Omental fat pad (tissue), 4 donors: ENCODE measurements around the gene MANF. TPM values are rescaled to one million over a fixed set of nuclear protein-coding genes. Genes with fewer than 3 reads are reported as not detected.

Source experiments
- ATAC-seq: fragments of 150-250 bp; one replicate; pipeline ENCODE4 v1.9.1; 2016; ENCODE audit warnings: mild to moderate bottlenecking, moderate library complexity; ENCODE audit not compliant: low FRiP score
- DNase-seq: peaks from one replicate; pipeline ENCODE4 v3.0.0-alpha.2; 2019; ENCODE audit warnings: low spot score
- total RNA-seq, 4 donors: library from RNA; depleted of rRNA; stranded (reverse); fragments of >200 nt; gene quantifications; one replicate each; pipeline ENCODE4 v1.1.0, GENCODE V29; 2016
- TF ChIP-seq, protein P1 (sequence below), 3 donors: fragments of 450-650 bp; IDR thresholded peaks; one replicate each; pipeline ENCODE4 v1.5.1; 2016 to 2017; ENCODE audit warnings: antibody characterized with exemption in 3 of 3, mild to moderate bottlenecking in 3 of 3, moderate library complexity in 2 of 3

MANF gene
- total RNA-seq, 4 donors from 2014 or later, result 27.0 to 54.7 (median 39.4) TPM

DNA sequence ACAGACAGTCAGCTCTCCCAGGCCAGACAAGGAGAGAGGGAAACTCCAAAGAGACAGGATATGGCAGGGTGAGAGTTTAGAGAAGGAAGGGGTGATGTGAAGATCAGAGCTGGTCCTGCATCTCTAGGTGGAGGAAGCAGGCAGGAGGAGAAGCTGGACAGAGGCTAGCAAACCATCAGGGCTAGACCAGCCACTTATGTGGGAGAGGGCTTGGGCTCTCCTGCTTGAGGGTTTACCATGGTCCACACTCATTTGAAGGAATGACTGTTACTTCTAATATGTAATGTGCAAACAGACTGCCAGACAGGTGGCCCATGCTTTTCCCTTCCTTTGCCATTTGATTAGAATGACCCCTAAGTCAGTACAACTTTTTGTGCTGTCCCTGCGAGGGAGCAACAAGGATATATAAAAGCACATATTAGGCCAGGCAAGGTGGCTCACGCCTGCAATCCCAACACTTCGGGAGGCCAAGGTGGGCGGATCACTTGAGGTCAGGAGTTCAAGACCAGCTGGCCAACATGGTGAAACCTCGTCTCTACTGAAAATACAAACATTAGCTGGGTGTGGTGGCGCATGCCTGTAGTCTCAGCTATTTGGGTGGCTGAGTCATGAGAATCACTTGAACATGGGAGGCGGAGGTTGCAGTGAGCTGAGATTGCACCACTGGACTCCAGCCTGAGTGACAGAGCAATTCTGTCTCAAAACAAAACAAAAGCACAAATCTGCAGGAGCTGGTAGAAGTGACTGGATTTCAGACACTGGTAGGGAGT is 41.0 kb upstream of the MANF start:
- no peak for DNase-seq
- ATAC-seq, result no peak
- TF ChIP-seq, protein P1, sequence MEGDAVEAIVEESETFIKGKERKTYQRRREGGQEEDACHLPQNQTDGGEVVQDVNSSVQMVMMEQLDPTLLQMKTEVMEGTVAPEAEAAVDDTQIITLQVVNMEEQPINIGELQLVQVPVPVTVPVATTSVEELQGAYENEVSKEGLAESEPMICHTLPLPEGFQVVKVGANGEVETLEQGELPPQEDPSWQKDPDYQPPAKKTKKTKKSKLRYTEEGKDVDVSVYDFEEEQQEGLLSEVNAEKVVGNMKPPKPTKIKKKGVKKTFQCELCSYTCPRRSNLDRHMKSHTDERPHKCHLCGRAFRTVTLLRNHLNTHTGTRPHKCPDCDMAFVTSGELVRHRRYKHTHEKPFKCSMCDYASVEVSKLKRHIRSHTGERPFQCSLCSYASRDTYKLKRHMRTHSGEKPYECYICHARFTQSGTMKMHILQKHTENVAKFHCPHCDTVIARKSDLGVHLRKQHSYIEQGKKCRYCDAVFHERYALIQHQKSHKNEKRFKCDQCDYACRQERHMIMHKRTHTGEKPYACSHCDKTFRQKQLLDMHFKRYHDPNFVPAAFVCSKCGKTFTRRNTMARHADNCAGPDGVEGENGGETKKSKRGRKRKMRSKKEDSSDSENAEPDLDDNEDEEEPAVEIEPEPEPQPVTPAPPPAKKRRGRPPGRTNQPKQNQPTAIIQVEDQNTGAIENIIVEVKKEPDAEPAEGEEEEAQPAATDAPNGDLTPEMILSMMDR (IDR thresholded peaks at IDR 0.05), result no peak

DNA sequence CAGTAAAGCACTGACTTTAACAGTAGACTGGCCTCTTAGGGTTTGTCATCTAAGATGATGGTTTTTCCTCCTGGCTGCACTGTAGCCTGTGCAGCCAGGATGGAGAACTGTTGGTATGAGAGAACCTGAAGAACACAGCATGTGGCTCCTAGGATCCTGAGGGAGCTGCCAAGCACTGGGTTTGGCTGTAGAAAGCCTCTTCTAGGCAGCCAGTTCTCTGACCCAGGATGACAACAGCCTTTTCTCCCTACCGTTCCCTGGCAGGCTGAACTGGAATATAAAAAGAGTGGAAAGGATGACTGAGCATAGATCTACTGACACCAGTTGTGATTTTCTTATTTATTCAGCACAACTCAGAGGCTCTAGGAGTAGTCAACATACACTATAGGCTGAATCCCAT is 34.3 kb upstream of the MANF start:
- TF ChIP-seq, protein P1 (IDR thresholded peaks at IDR 0.05), result no peak
- DNase-seq (no peak), ATAC-seq (no peak)

DNA sequence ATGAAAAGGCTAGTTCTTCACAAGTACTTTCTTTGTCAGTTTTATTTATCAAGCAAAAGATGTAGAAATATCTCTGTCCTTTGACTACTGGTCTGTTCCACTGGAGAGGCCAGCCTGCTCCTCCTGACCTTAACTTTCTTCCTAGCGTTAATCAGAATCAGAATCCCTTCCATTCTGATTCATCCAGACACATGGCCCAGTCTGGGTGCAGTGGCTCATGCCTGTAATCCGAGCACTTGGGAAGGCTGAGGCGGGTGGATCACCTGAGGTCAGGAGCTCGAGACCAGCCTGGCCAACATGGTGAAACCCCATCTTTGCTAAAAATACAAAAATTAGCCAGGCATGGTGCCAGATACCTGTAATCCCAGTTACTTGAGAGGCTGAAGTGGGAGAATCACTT is 32.0 kb upstream of the MANF start:
- DNase-seq, result no peak
- ATAC-seq, result no peak
- TF ChIP-seq, protein P1 (IDR thresholded peaks at IDR 0.05), result no peak

DNA sequence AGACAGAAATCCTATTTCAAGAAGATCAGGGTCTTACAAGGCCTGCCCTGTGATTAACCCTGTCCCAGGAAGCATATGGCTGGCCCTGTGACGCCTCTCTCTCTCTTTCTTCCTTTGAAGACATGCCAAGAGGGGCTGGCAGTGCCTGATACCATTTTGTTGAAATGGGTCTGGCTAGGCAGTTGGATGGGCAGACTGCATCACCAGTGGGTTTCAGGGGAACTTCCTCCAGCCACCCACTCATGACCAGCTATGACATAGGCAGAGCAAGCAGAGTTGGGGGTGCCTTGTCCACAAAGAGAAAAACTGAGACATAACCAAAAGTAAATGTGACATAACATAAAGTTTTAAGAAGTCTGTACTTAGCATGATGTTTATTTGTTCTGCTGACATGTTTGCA is 31.4 kb upstream of the MANF start:
- DNase-seq (no peak), ATAC-seq (no peak)
- TF ChIP-seq, protein P1 (IDR thresholded peaks at IDR 0.05), result no peak

DNA sequence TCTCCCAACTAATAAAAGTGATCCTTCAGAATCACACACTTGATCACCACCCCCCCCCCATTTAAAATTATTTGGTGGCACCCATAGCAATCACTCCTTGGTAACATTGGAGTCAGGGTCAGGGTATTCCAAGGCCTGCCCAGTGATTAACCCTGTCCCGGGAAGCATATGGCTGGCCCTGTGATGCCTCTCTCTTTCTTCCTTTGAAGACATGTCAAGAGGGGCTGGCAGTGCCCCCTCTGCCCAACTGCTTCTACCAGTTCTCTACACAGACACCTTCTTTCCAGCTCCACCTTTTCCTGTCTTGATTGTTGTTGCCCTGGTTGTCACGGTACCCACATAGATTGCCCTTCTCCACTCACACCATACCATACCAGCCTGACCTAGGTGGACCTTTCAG is 30.9 kb upstream of the MANF start:
- DNase-seq (no peak), ATAC-seq (no peak)
- TF ChIP-seq, protein P1 (IDR thresholded peaks at IDR 0.05), result no peak

DNA sequence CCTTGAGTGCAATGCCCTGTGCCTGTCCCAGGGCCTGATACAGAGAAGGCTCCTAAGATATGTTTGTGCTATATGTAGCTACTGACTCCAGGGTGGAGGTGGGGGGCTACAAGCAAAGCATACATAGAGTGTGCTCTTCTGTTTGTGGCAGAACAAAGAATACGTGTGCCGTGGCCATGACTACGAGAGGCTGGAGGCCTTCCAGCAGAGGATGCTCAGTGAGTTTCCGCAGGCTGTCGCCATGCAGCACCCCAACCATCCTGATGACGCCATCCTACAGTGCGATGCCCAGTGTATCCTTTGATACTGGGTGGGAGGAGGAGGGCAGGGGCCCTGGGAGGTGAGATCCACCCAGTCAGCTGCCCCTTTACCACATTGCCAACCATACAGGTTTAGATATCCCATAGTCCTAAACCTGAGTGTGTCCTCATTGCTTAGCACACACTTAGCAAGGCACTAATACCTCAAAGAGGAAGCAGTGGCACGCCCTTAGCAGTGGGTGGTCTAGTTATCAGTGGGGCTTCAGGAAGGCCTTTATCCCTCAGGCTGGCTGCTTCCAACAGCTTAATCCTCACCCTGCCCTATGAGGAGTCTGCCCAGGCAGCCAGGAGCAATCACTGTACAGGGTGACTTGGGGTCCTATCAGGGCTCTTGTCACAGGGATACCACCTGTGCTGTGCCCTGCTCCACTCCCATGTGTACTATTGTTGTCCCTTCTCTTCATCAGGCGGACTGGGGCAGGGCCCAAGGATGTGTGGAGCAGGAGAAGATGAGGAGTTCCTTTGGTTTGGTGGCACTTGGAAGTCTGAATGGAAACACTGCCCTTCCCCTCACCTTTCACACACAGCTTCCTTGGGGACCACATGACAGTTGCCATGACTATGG is 30.1 kb upstream of the MANF start:
- ATAC-seq, result no peak
- DNase-seq, result no peak
- TF ChIP-seq, protein P1 (IDR thresholded peaks at IDR 0.05), result no peak
